ENCODE data around the gene CYP39A1. TPM values are rescaled to one million over a fixed set of nuclear protein-coding genes. Genes with fewer than 3 reads are reported as not detected.

CYP39A1 gene
- total and polyA plus RNA-seq, 2 donors (not counting 1 experiment from before 2014, with no cell fraction given) = not detected

DNA sequence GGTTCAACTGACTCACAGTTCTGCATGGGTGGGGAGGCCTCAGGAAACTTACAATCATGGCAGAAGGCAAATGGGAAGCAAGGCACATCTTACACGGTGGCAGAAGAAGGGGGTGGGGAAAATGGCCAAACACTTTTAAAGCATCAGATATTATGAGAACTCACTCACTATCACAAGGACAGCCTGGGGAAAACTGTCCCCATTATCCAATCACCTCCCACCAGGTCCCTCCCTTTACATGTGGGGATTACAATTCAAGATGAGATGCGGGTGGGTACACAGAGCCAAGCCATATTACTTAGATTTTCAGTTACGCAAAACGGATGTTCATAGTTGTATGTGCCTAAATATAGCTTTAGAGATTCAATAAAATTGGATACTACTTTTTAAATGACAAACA is 25.6 kb downstream of the CYP39A1 start:
- ChIA-PET POLR2A (no interaction called here), CTCF (interaction anchor here (0.8 to 1.4 kb wide), 5 partner anchors 11 to 697 kb away, joined by 3 to 8 read pairs (median 3); no protein-coding TSS in a partner anchor)
- no peak overlapping the region for H3K27ac ChIP-seq (ENCODE audit: low read length in 2 of 2)
- H3K27me3 ChIP-seq (replicated peaks in 1 of 4; ENCODE audit: control extremely low read depth in 1 of 4, control insufficient read depth in 3 of 4, insufficient read depth in 4 of 4, low read length in 3 of 4) = peaks cover 0 to 4% (median 0%) of the 10 kb centered on the region in 4 experiments
- peaks cover 9% of the 10 kb centered on the region for H3K4me1 Mint-ChIP-seq
- no peak for ATAC-seq (ENCODE audit: low read depth)
- H2AFZ ChIP-seq (ENCODE audit: insufficient read depth, low read depth, low read length, poor library complexity, severe bottlenecking) = no peak overlapping the region
- WGBS (ENCODE audit: insufficient coverage) = no CpG with 5 or more reads among the region's 4 CpGs
- intact Hi-C loops (cut with micrococcal nuclease) = loop anchor here (1.0 kb wide), 2 partner anchors 208 to 406 kb away; no protein-coding TSS in a partner anchor
- no peak overlapping the region for H3K9ac ChIP-seq (ENCODE audit: low read length)
- no peak overlapping the region for H3K27ac Mint-ChIP-seq
- no peaks in the 10 kb centered on the region for H4K20me1 ChIP-seq (ENCODE audit: control insufficient read depth, insufficient read depth, low read length, poor library complexity, severe bottlenecking)
- H3K4me2 ChIP-seq (replicated peaks; ENCODE audit: low read depth, low read length, poor library complexity, severe bottlenecking) = no peak overlapping the region
- no peaks in the 10 kb centered on the region for H3K4me1 ChIP-seq (ENCODE audit: control insufficient read depth in 2 of 2, insufficient read depth in 2 of 2, low read length in 2 of 2)
- H3K9me3 Mint-ChIP-seq (ENCODE audit: insufficient read depth) = peaks cover 3% of the 10 kb centered on the region
- H3K4me3 ChIP-seq (ENCODE audit: control extremely low read depth in 1 of 5, extremely low read depth in 1 of 5, insufficient read depth in 1 of 5, low read depth in 2 of 5, low read length in 4 of 5) = no peak overlapping the region
- no peak for TF ChIP-seq EZH2 (IDR thresholded peaks at IDR 0.05; ENCODE audit: borderline replicate concordance, insufficient read depth, low read depth, low read length, poor library complexity, severe bottlenecking)
- TF ChIP-seq, protein P1, sequence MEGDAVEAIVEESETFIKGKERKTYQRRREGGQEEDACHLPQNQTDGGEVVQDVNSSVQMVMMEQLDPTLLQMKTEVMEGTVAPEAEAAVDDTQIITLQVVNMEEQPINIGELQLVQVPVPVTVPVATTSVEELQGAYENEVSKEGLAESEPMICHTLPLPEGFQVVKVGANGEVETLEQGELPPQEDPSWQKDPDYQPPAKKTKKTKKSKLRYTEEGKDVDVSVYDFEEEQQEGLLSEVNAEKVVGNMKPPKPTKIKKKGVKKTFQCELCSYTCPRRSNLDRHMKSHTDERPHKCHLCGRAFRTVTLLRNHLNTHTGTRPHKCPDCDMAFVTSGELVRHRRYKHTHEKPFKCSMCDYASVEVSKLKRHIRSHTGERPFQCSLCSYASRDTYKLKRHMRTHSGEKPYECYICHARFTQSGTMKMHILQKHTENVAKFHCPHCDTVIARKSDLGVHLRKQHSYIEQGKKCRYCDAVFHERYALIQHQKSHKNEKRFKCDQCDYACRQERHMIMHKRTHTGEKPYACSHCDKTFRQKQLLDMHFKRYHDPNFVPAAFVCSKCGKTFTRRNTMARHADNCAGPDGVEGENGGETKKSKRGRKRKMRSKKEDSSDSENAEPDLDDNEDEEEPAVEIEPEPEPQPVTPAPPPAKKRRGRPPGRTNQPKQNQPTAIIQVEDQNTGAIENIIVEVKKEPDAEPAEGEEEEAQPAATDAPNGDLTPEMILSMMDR (IDR thresholded peaks at IDR 0.05) = no peak
- H3K9me3 ChIP-seq (ENCODE audit: control extremely low read depth in 1 of 3, control insufficient read depth in 2 of 3, insufficient read depth in 1 of 3, low read length in 2 of 3) = no peaks in the 10 kb centered on the region
- peak overlapping the region; percentile 49 for H3K4me3 Mint-ChIP-seq
- H3K79me2 ChIP-seq (ENCODE audit: control insufficient read depth, insufficient read depth, low read length) = no peaks in the 10 kb centered on the region
- H3K36me3 ChIP-seq (replicated peaks in 1 of 2; ENCODE audit: control extremely low read depth in 1 of 2, control insufficient read depth in 1 of 2, extremely low read depth in 1 of 2, insufficient read depth in 2 of 2, low read length in 1 of 2) = no peaks in the 10 kb centered on the region
- no peak for DNase-seq
- H3K27me3 Mint-ChIP-seq = peaks cover 18% of the 10 kb centered on the region

DNA sequence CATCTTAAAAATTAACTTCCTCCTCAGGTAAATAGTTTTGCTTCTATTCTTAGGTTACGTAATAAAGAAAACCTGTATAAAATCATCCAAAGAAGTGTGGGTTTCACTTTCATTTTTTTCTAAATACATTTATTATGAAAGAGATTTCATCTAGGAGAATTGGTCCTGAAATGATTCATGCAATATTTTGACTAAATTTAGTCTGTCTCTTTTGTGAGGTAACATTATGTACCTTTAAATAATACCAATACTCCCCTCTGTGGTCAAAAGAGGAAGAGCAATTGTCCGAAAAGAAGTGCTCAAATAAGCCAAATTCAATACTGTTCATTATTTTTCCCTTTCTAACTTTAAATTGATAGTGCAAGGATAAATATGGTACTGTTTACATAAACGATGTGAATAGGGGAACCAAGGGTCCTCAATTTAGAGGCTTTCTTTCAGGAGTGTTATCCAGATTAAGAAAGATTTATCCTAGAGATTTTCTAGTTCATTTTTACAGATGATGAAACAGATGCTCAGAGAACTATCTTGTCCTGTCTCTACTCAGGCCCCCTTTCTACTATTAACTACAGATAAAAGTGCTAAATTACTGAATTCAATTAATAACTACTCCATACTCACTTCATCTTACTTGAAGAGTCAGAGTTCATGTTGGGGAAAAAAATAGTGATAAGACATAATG is 26.2 kb downstream of the CYP39A1 start:
- WGBS (ENCODE audit: insufficient coverage) = no CpG with 5 or more reads among the region's 3 CpGs
- ATAC-seq (ENCODE audit: low read depth) (no peak), DNase-seq (peak; percentile 31)
- no peak for TF ChIP-seq EZH2 (IDR thresholded peaks at IDR 0.05; ENCODE audit: borderline replicate concordance, insufficient read depth, low read depth, low read length, poor library complexity, severe bottlenecking)
- TF ChIP-seq, protein P1 (IDR thresholded peaks at IDR 0.05) = peak; percentile 71
- peaks cover 0 to 4% (median 0%) of the 10 kb centered on the region in 4 experiments for H3K27me3 ChIP-seq (replicated peaks in 1 of 4; ENCODE audit: control extremely low read depth in 1 of 4, control insufficient read depth in 3 of 4, insufficient read depth in 4 of 4, low read length in 3 of 4)
- no peaks in the 10 kb centered on the region for H3K4me1 ChIP-seq (ENCODE audit: control insufficient read depth in 2 of 2, insufficient read depth in 2 of 2, low read length in 2 of 2)
- Mint-ChIP-seq H3K27ac (no peak overlapping the region), H3K4me3 (no peak overlapping the region), H3K27me3 (peaks cover 18% of the 10 kb centered on the region), H3K9me3 (ENCODE audit: insufficient read depth) (peaks cover 3% of the 10 kb centered on the region), H3K4me1 (peaks cover 9% of the 10 kb centered on the region)
- intact Hi-C loops (cut with micrococcal nuclease) = loop anchor here (1.0 kb wide), 2 partner anchors 207 to 405 kb away; no protein-coding TSS in a partner anchor
- H4K20me1 ChIP-seq (ENCODE audit: control insufficient read depth, insufficient read depth, low read length, poor library complexity, severe bottlenecking) = no peaks in the 10 kb centered on the region
- CTCF ChIA-PET = interaction anchor here (0.9 to 1.4 kb wide), 3 partner anchors 406 to 696 kb away, joined by 3 to 8 read pairs (median 3); no protein-coding TSS in a partner anchor
- H3K79me2 ChIP-seq (ENCODE audit: control insufficient read depth, insufficient read depth, low read length) = no peaks in the 10 kb centered on the region
- no peaks in the 10 kb centered on the region for H3K9me3 ChIP-seq (ENCODE audit: control extremely low read depth in 1 of 3, control insufficient read depth in 2 of 3, insufficient read depth in 1 of 3, low read length in 2 of 3)
- peak overlapping the region; percentile 10 for H3K4me2 ChIP-seq (replicated peaks; ENCODE audit: low read depth, low read length, poor library complexity, severe bottlenecking)
- no peak overlapping the region for H3K9ac ChIP-seq (ENCODE audit: low read length)
- no peak overlapping the region for H3K27ac ChIP-seq (ENCODE audit: low read length in 2 of 2)
- no peak overlapping the region for H2AFZ ChIP-seq (ENCODE audit: insufficient read depth, low read depth, low read length, poor library complexity, severe bottlenecking)
- H3K36me3 ChIP-seq (replicated peaks in 1 of 2; ENCODE audit: control extremely low read depth in 1 of 2, control insufficient read depth in 1 of 2, extremely low read depth in 1 of 2, insufficient read depth in 2 of 2, low read length in 1 of 2) = no peaks in the 10 kb centered on the region
- no peak overlapping the region for H3K4me3 ChIP-seq (ENCODE audit: control extremely low read depth in 1 of 5, extremely low read depth in 1 of 5, insufficient read depth in 1 of 5, low read depth in 2 of 5, low read length in 4 of 5)
- POLR2A ChIA-PET = no interaction called here
